Iris pigment epithelial cell (primary cell): ENCODE results near the gene KRTAP4-6.
"Not testable (repeated sequence)": the region's sequence is repeated elsewhere in the genome, so short reads cannot be mapped to it uniquely, and the experiment has no call there.

Experiments used
- DNase-seq: peaks from one replicate; pipeline ENCODE4 v3.0.0-alpha.2; 2011; ENCODE audit warnings: low read depth

The KRTAP4-6 gene

GRCh38 chr17:41147531-41148204 lies 7.3 kb upstream of the KRTAP4-6 start:
- DNase-seq, result no peak

- no peak for DNase-seq
Observed at GRCh38 chr17:41145261-41145660, 4.9 kb upstream of the KRTAP4-6 start.

- no peak for DNase-seq
Observed at GRCh38 chr17:41144846-41145245, 4.5 kb upstream of the KRTAP4-6 start.

GRCh38 chr17:41141361-41141760 lies 1.0 kb upstream of the KRTAP4-6 start:
- DNase-seq, result no peak

- DNase-seq, result not testable (repeated sequence)
Observed at GRCh38 chr17:41139865-41140264, 479 bp downstream of the KRTAP4-6 start.

GRCh38 chr17:41133880-41134735 lies 6.2 kb downstream of the KRTAP4-6 start:
- peak; percentile 53 for DNase-seq

- DNase-seq, result peak; percentile 55
Observed at GRCh38 chr17:41131979-41132378, 8.4 kb downstream of the KRTAP4-6 start.

GRCh38 chr17:41127371-41127770 lies 13.0 kb downstream of the KRTAP4-6 start:
- DNase-seq, result no peak

GRCh38 chr17:41126412-41126811 lies 13.9 kb downstream of the KRTAP4-6 start:
- DNase-seq, result no peak

- no peak for DNase-seq
Observed at GRCh38 chr17:41125064-41125463, 15.3 kb downstream of the KRTAP4-6 start.

GRCh38 chr17:41123991-41124371 lies 16.4 kb downstream of the KRTAP4-6 start, which contains the start of gene KRTAP4-12:
KRTAP4-12 (minus strand) TSS chr17:41124182; CDS start chr17:41124122, 60 bp downstream.
- not testable (repeated sequence) for DNase-seq

- not testable (repeated sequence) for DNase-seq
Observed at GRCh38 chr17:41123292-41123990, 16.9 kb downstream of the KRTAP4-6 start.

GRCh38 chr17:41121742-41122141 lies 18.6 kb downstream of the KRTAP4-6 start:
- DNase-seq, result no peak

- not testable (repeated sequence) for DNase-seq
Observed at GRCh38 chr17:41119696-41120690, 20.4 kb downstream of the KRTAP4-6 start.

- no peak for DNase-seq
Observed at GRCh38 chr17:41118721-41119120, 21.6 kb downstream of the KRTAP4-6 start.

- not testable (repeated sequence) for DNase-seq
Observed at GRCh38 chr17:41117846-41118386, 22.4 kb downstream of the KRTAP4-6 start, which contains the start of gene KRTAP4-11. KRTAP4-11 (minus strand) TSS chr17:41118373; CDS start chr17:41118315, 58 bp downstream.

GRCh38 chr17:41116297-41116696 lies 24.0 kb downstream of the KRTAP4-6 start:
- DNase-seq, result no peak

- no peak for DNase-seq
Observed at GRCh38 chr17:41111151-41111885, 29.0 kb downstream of the KRTAP4-6 start.

GRCh38 chr17:41108728-41109386 lies 31.5 kb downstream of the KRTAP4-6 start:
- DNase-seq, result not testable (repeated sequence)
